Heart right ventricle (tissue), 16 donors: ENCODE results near the gene COL5A1. TPM values are rescaled to one million over a fixed set of nuclear protein-coding genes. Genes with fewer than 3 reads are reported as not detected.

ENCODE experiments used
- ATAC-seq, 8 donors: fragments of 200-7000 bp; cut with Tn5 transposase; one replicate each; pipeline ENCODE4 v1.9.1; 2020; ENCODE audit warnings: mild to moderate bottlenecking in 8 of 8, moderate library complexity in 8 of 8, moderate number of reproducible peaks in 1 of 8
- DNase-seq, 2 donors: peaks; one replicate each; pipeline ENCODE4 v3.0.0-alpha.2; 2020
- H3K27ac ChIP-seq, 10 donors: fragments of 200-600 bp; sonication (generic) in 2 of 10; one replicate each; pipeline versions ENCODE4 v1.5.0 to v1.8.0; 2020 to 2022; ENCODE audit warnings: mild to moderate bottlenecking in 3 of 10
- H3K27me3 ChIP-seq, 7 donors: fragments of 200-600 bp; one replicate each; pipeline ENCODE4 v1.8.0; 2021 to 2022; ENCODE audit warnings: mild to moderate bottlenecking in 2 of 7
- H3K36me3 ChIP-seq, 9 donors: fragments of 200-600 bp; sonication (generic) in 1 of 9; one replicate each; pipeline versions ENCODE4 v1.5.0 to v1.8.0; 2020 to 2022; ENCODE audit warnings: mild to moderate bottlenecking in 2 of 9
- H3K4me1 ChIP-seq, 9 donors: fragments of 200-600 bp; sonication (generic) in 1 of 9; one replicate each; pipeline versions ENCODE4 v1.5.0 to v1.8.0; 2020 to 2022; ENCODE audit warnings: mild to moderate bottlenecking in 4 of 9
- H3K4me3 ChIP-seq, 10 donors: fragments of 200-600 bp; sonication (generic) in 2 of 10; one replicate each; pipeline versions ENCODE4 v1.5.0 to v1.8.0; 2020 to 2022; ENCODE audit warnings: mild to moderate bottlenecking in 7 of 10, moderate library complexity in 2 of 10
- H3K9me3 ChIP-seq, 11 donors: fragments of 200-600 bp in 10 of 11; sonication (generic) in 2 of 11; one replicate each; pipeline versions ENCODE4 v1.5.0 to v1.8.0; 2013 to 2022; ENCODE audit warnings: mild to moderate bottlenecking in 2 of 11, control low read depth in 1 of 11, moderate library complexity in 1 of 11
- CTCF ChIP-seq, 9 donors: fragments of 200-600 bp; sonication (generic) in 2 of 9; IDR thresholded peaks; one replicate each; pipeline versions ENCODE4 v1.5.0 to v1.8.0; 2021 to 2022; ENCODE audit warnings: antibody characterized with exemption in 9 of 9, mild to moderate bottlenecking in 5 of 9, moderate library complexity in 1 of 9
- WGBS, 2 donors: extraction: QIAGEN DNeasy Blood & Tissue Kit; methylation state at CpG; one replicate each; pipeline ENCODE4 v1.1.7; 2013; ENCODE audit warnings: inconsistent platforms in 1 of 2; 5-methylcytosine and 5-hydroxymethylcytosine counted together
- intact Hi-C, 10 donors: fragments of 100-400 bp; cut with DNase I; formaldehyde crosslinking; loops; one replicate each; pipeline versions ENCODE4 v1.11.1 to v1.14.2; 2022
- polyA plus RNA-seq, 2 donors: library from polyadenylated mRNA; stranded (reverse); fragments of 200-250 nt; gene quantifications; one replicate each; pipeline ENCODE4 v1.2.3, GENCODE V29; 2013
- total RNA-seq, 10 donors: library from RNA; stranded (reverse); fragmentation: NEBNext Ultra II Directional in 3 of 10; extraction: Animal tissue kit (Norgen Biotek cat#: 25700) in 3 of 10; gene quantifications; one replicate each; pipeline versions ENCODE4 v1.2.1 to v1.2.4, GENCODE V29; 2021 to 2023
- donor health status: Arrhythmogenic right ventricular cardiomyopathy.
- donor health status: ischemic (EF 13 %, LVEDD 7.1; RV severe dilation, severe dysfunction).
- donor health status: healthy with polysubstance abuse.
- donor health status: DM: no; HTN: yes; CAD: no.
- donor health status: DM: no; HTN: no; CAD: no.
- donor health status: ischemic (EF 25% LVEDD 6.9; RV normal size, moderate dysfunction).
- donor health status: ischemic (EF 25% LVEDD 5.7; RV mildly dilated, moderate dysfunction).
- donor health status: healthy.
- donor health status: DM: yes; HTN: yes; CAD: no.
- donor health status: Ischemic cardiomyopathy.
- donor health status: ischemic (EF 35%, LVEDD 5.7; RV mildly dilated, moderate dysfunction).
- donor health status: nonischemic (EF 11% LVEDD 7.7; RV severe dilation, severe dysfunction).
- donor health status: DM: yes; HTN: yes; CAD: no.
- donor health status: PGD.
- donor health status: ischemic (EF 29% LVEDD 5.4; RV normal size, mild dysfunction).
- donor health status: nonischemic (EF 23%, LVEDD 6.1; RV moderate dilation, normal function).

COL5A1 gene
- total and polyA plus RNA-seq, 12 donors = 8.1 to 60.0 (median 13.3) TPM

DNA sequence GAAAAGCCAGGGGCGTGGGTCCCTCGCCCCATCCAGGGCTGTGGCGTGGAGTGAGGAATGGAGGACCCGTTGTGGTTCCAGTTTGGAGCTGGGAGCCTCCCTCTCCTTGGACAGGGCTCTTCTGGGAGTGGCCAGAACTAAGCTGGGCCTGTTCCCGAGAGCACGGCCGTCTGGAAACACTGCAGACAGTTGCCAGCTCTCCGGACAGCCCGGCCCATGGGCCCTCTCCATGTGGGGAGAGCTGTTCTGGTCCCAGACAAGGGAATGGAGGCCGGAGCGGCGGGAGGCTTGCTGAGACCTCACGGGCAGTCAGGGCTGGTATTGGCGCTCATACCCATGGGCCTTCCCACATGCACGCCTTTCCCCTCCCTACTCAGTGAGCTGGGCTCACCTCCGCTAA is 193.8 kb downstream of the COL5A1 start:
- Histone ChIP-seq H3K27ac (no peak overlapping the region), H3K27me3 (no peaks in the 10 kb centered on the region), H3K36me3 (peaks cover 0 to 50% (median 0%) of the 10 kb centered on the region in 9 donors), H3K4me3 (no peak overlapping the region), H3K4me1 (no peaks in the 10 kb centered on the region), H3K9me3 (no peaks in the 10 kb centered on the region)
- WGBS, 2 donors = 75 to 78% methylated on average over 16 of the region's 16 CpGs
- peak in 1 of 2 donors; percentile 52 for DNase-seq
- intact Hi-C loops = no loop called here
- no peak for TF ChIP-seq CTCF (IDR thresholded peaks at IDR 0.05)
- peak; percentile 25 to 78 (median 46) for ATAC-seq

DNA sequence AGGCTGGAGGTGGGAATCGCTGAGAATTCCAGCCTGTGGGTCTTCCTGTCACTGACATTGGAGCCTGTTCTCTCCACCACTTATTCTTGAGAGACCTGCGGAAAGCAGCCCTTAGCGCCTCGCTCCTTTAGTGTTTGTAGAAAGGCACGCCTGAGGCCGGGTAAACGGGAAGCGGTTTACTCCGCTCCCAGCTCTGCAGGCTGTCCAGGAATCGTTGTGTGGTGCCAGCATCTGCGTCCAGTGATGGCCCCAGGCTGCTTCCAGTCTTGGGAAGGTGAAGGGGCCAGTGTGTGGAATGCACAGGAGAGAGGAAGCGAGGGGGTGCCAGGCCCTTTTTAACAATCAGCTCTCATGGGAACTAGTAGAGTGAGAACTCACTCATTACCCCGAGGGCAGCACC is 194.4 kb downstream of the COL5A1 start:
- peaks cover 0 to 51% (median 0%) of the 10 kb centered on the region in 9 donors for H3K36me3 ChIP-seq

GRCh38 chr9:134836406-134836970 is 194.9 kb downstream of the COL5A1 start:
- Histone ChIP-seq H3K9me3 (no peaks in the 10 kb centered on the region), H3K36me3 (peaks cover 0 to 53% (median 0%) of the 10 kb centered on the region in 9 donors), H3K4me3 (no peak overlapping the region), H3K27ac (no peak overlapping the region), H3K4me1 (no peaks in the 10 kb centered on the region), H3K27me3 (no peaks in the 10 kb centered on the region)
- WGBS, 2 donors = 92 to 95% methylated on average over 19 of the region's 19 CpGs
- intact Hi-C loops = no loop called here
- TF ChIP-seq CTCF (IDR thresholded peaks at IDR 0.05) = no peak
- DNase-seq (no peak), ATAC-seq (no peak)

More for the DNA sequence above, 194.4 kb downstream of the COL5A1 start:
- 92 to 95% methylated on average over 13 of the region's 13 CpGs for WGBS, 2 donors
- ATAC-seq = no peak
- no peak for TF ChIP-seq CTCF (IDR thresholded peaks at IDR 0.05)
- Histone ChIP-seq H3K27ac (no peak overlapping the region), H3K4me1 (no peaks in the 10 kb centered on the region), H3K4me3 (no peak overlapping the region), H3K27me3 (no peaks in the 10 kb centered on the region), H3K9me3 (no peaks in the 10 kb centered on the region)
- intact Hi-C loops = no loop called here
- DNase-seq = no peak

- no peaks in the 10 kb centered on the region for H3K27me3 ChIP-seq
- no peaks in the 10 kb centered on the region for H3K4me1 ChIP-seq
- intact Hi-C loops = no loop called here
- ATAC-seq (no peak), DNase-seq (no peak)
- no peak for TF ChIP-seq CTCF (IDR thresholded peaks at IDR 0.05)
- 87 to 90% methylated on average over 12 of the region's 12 CpGs for WGBS, 2 donors
- H3K9me3 ChIP-seq = no peaks in the 10 kb centered on the region
- H3K27ac ChIP-seq = no peak overlapping the region
- H3K36me3 ChIP-seq = peaks cover 0 to 59% (median 0%) of the 10 kb centered on the region in 9 donors
- H3K4me3 ChIP-seq = no peak overlapping the region
These were observed 195.9 kb downstream of the COL5A1 start for GRCh38 chr9:134837529-134837928.
